H9 (cell line): ENCODE data around the gene GABRB3. TPM values are rescaled to one million over a fixed set of nuclear protein-coding genes. Genes with fewer than 3 reads are reported as not detected.

Experiments
- DNase-seq: peaks from one replicate; pipeline ENCODE4 v3.0.0-alpha.2; 2017
- H2AFZ ChIP-seq: one replicate; pipeline ENCODE4 v1.6.1; 2013; ENCODE audit warnings: mild to moderate bottlenecking, low read length, control low read depth, moderate library complexity
- H2AK5ac ChIP-seq: 2 replicates; pipeline ENCODE4 v1.6.1; 2013; ENCODE audit warnings: low read length, control low read depth, mixed read lengths; ENCODE audit not compliant: insufficient read length
- H2BK120ac ChIP-seq: one replicate; pipeline ENCODE4 v1.6.1; 2013; ENCODE audit warnings: low read depth, mild to moderate bottlenecking, low read length, control low read depth, inconsistent platforms; ENCODE audit not compliant: poor library complexity, severe bottlenecking
- H2BK12ac ChIP-seq: 2 replicates; pipeline ENCODE4 v1.6.1; 2013; ENCODE audit warnings: low read length, control low read depth, mixed read lengths, low read depth; ENCODE audit not compliant: insufficient read length
- H2BK15ac ChIP-seq: 2 replicates; pipeline ENCODE4 v1.6.1; 2013; ENCODE audit warnings: low read depth, low read length, control low read depth
- H2BK20ac ChIP-seq: one replicate; pipeline ENCODE4 v1.6.1; 2013; ENCODE audit warnings: low read depth, mild to moderate bottlenecking, low read length, control low read depth, inconsistent platforms; ENCODE audit not compliant: poor library complexity, severe bottlenecking
- H2BK5ac ChIP-seq: 2 replicates; pipeline ENCODE4 v1.6.1; 2013; ENCODE audit warnings: low read length, control low read depth, mixed read lengths; ENCODE audit not compliant: insufficient read length
- H3K14ac ChIP-seq: 2 replicates; pipeline ENCODE4 v1.6.1; 2013; ENCODE audit warnings: low read length, control low read depth; ENCODE audit not compliant: insufficient read depth
- H3K18ac ChIP-seq: 2 replicates; pipeline ENCODE4 v1.6.1; 2013; ENCODE audit warnings: low read depth, mild to moderate bottlenecking, mixed read lengths, low read length, control low read depth; ENCODE audit not compliant: insufficient read length
- H3K23ac ChIP-seq: 2 replicates; pipeline ENCODE4 v1.6.1; 2013; ENCODE audit warnings: low read length, control low read depth, mixed read lengths, low read depth; ENCODE audit not compliant: insufficient read length
- H3K23me2 ChIP-seq: 2 replicates; pipeline ENCODE4 v1.6.1; 2013; ENCODE audit warnings: low read depth, mild to moderate bottlenecking, mixed read lengths, low read length, control low read depth; ENCODE audit not compliant: insufficient read length, poor library complexity, severe bottlenecking
- H3K27ac ChIP-seq: 2 replicates; pipeline ENCODE4 v1.5.1; 2013; ENCODE audit warnings: low read length, control low read depth, mixed read lengths, low read depth; ENCODE audit not compliant: insufficient read length
- H3K27me3 ChIP-seq: 2 replicates; pipeline ENCODE4 v1.6.1; 2013; ENCODE audit warnings: low read length, control low read depth, inconsistent platforms; ENCODE audit not compliant: insufficient read depth
- H3K4ac ChIP-seq: 2 replicates; pipeline ENCODE4 v1.6.1; 2013; ENCODE audit warnings: low read depth, mild to moderate bottlenecking, control low read depth, inconsistent platforms, low read length, moderate library complexity
- H3K4me1 ChIP-seq: 2 replicates; pipeline ENCODE4 v1.6.1; 2013; ENCODE audit warnings: low read length, control low read depth, inconsistent platforms; ENCODE audit not compliant: insufficient read depth
- H3K4me2 ChIP-seq: 2 replicates; pipeline ENCODE4 v1.6.1; 2013; ENCODE audit warnings: low read length, control low read depth, mixed read lengths; ENCODE audit not compliant: insufficient read length, insufficient read depth
- H3K56ac ChIP-seq: 2 replicates; pipeline ENCODE4 v1.6.1; 2013; ENCODE audit warnings: low read depth, mild to moderate bottlenecking, mixed read lengths, low read length, control low read depth; ENCODE audit not compliant: insufficient read length
- H3K79me1 ChIP-seq: 2 replicates; pipeline ENCODE4 v1.6.1; 2013; ENCODE audit warnings: low read depth, mild to moderate bottlenecking, moderate library complexity, low read length, control low read depth, inconsistent platforms; ENCODE audit not compliant: insufficient read depth, poor library complexity, severe bottlenecking
- H3K79me2 ChIP-seq: 2 replicates; pipeline ENCODE4 v1.6.1; 2013; ENCODE audit warnings: low read length, control low read depth, inconsistent platforms; ENCODE audit not compliant: insufficient read depth
- H3K9ac ChIP-seq: 2 replicates; pipeline ENCODE4 v1.6.1; 2013; ENCODE audit warnings: low read length, control low read depth, mixed read lengths; ENCODE audit not compliant: insufficient read length; ENCODE audit errors: extremely low read depth
- H3K9me3 ChIP-seq: one replicate; pipeline ENCODE4 v1.6.1; 2013; ENCODE audit warnings: low read depth, low read length, inconsistent platforms; ENCODE audit not compliant: control insufficient read depth
- H3T11ph ChIP-seq: one replicate; pipeline ENCODE4 v1.6.1; 2013; ENCODE audit warnings: mild to moderate bottlenecking, low read length, control low read depth, inconsistent platforms
- H4K20me1 ChIP-seq: one replicate; pipeline ENCODE4 v1.6.1; 2013; ENCODE audit not compliant: control insufficient read depth, insufficient read length, insufficient read depth
- H4K5ac ChIP-seq: 2 replicates; pipeline ENCODE4 v1.6.1; 2013; ENCODE audit warnings: low read depth, mild to moderate bottlenecking, mixed read lengths, low read length, control low read depth; ENCODE audit not compliant: insufficient read length
- H4K8ac ChIP-seq: replicated peaks from 2 replicates; pipeline ENCODE4 v1.6.1; 2013; ENCODE audit warnings: low read length, control low read depth, mixed read lengths, low read depth; ENCODE audit not compliant: insufficient read length
- H4K91ac ChIP-seq: 2 replicates; pipeline ENCODE4 v1.6.1; 2013; ENCODE audit warnings: low read depth, mild to moderate bottlenecking, moderate library complexity, mixed read lengths, low read length, control low read depth; ENCODE audit not compliant: insufficient read length
- H3K27ac Mint-ChIP-seq, 3 experiments: 2 replicates in 2 of 3; 3 replicates in 1 of 3; pipeline ENCODE4 v1.8.0; 2020 to 2021; ENCODE audit warnings: mixed read lengths in 3 of 3, mild to moderate bottlenecking in 1 of 3, moderate library complexity in 1 of 3
- H3K27me3 Mint-ChIP-seq: 2 replicates; pipeline ENCODE4 v1.8.0; 2021; ENCODE audit warnings: low read depth, mild to moderate bottlenecking, moderate library complexity, mixed read lengths
- H3K36me3 Mint-ChIP-seq, 3 experiments: 2 replicates in 2 of 3; 3 replicates in 1 of 3; pipeline ENCODE4 v1.8.0; 2020 to 2021; ENCODE audit warnings: low read depth in 3 of 3, mixed read lengths in 3 of 3; ENCODE audit not compliant: insufficient read depth in 1 of 3
- H3K4me1 Mint-ChIP-seq, 2 experiments: 2 replicates each; pipeline ENCODE4 v1.8.0; 2020; ENCODE audit warnings: mixed read lengths in 2 of 2
- H3K4me3 Mint-ChIP-seq, 2 experiments: 2 replicates in 1 of 2; 3 replicates in 1 of 2; pipeline ENCODE4 v1.8.0; 2020 to 2021; ENCODE audit warnings: mild to moderate bottlenecking in 2 of 2, mixed read lengths in 2 of 2, moderate library complexity in 1 of 2
- H3K9me3 Mint-ChIP-seq, 2 experiments: 2 replicates in 1 of 2; 3 replicates in 1 of 2; pipeline ENCODE4 v1.8.0; 2020; ENCODE audit warnings: mild to moderate bottlenecking in 2 of 2, mixed read lengths in 2 of 2, moderate library complexity in 1 of 2
- CTCF ChIP-seq: fragments of 200-600 bp; sonication (generic); conservative IDR thresholded peaks from 3 replicates; pipeline ENCODE4 v1.8.0; 2021; ENCODE audit warnings: antibody characterized with exemption, mild to moderate bottlenecking
- WGBS: extraction: QIAGEN DNeasy Blood & Tissue Kit; methylation state at CpG from one replicate; pipeline ENCODE4 v1.1.7; 2013; ENCODE audit warnings: missing lambda C conversion rate, low lambda C conversion rate, mixed read lengths; ENCODE audit not compliant: insufficient read length; ENCODE audit errors: extremely low coverage; 5-methylcytosine and 5-hydroxymethylcytosine counted together
- total RNA-seq: library from RNA; stranded (reverse); gene quantifications from 2 replicates; pipeline ENCODE4 v1.2.1, GENCODE V29; 2021

Gene GABRB3
- total RNA-seq, 1 experiment from 2014 or later = 98.2 TPM

- no peak overlapping the region for H2BK5ac ChIP-seq
- no peak overlapping the region for H3K4me3 Mint-ChIP-seq
- no peaks in the 10 kb centered on the region for H3K4me1 ChIP-seq
- H3K27me3 ChIP-seq = no peaks in the 10 kb centered on the region
- no peak overlapping the region for H3K14ac ChIP-seq
- H2BK20ac ChIP-seq = no peak overlapping the region
- no CpG with 5 or more reads among the region's 5 CpGs for WGBS
- no peak for TF ChIP-seq CTCF
- H3K23ac ChIP-seq = no peak overlapping the region
- no peak overlapping the region for H3T11ph ChIP-seq
- no peak overlapping the region for H3K4me2 ChIP-seq
- H3K18ac ChIP-seq = no peak overlapping the region
- no peaks in the 10 kb centered on the region for H4K20me1 ChIP-seq
- no peaks in the 10 kb centered on the region for H3K79me2 ChIP-seq
- H3K56ac ChIP-seq = no peak overlapping the region
- no peaks in the 10 kb centered on the region for H3K4me1 Mint-ChIP-seq
- H3K9ac ChIP-seq = no peak overlapping the region
- no peaks in the 10 kb centered on the region for H3K27me3 Mint-ChIP-seq
- no peak for DNase-seq
- H4K8ac ChIP-seq = no peak overlapping the region
- no peaks in the 10 kb centered on the region for H3K23me2 ChIP-seq
- H4K5ac ChIP-seq = no peak overlapping the region
- no peak overlapping the region for H3K27ac ChIP-seq
- H3K79me1 ChIP-seq = no peaks in the 10 kb centered on the region
- H3K36me3 Mint-ChIP-seq = peaks cover 41 to 60% (median 44%) of the 10 kb centered on the region in 3 experiments
- no peak overlapping the region for H2BK12ac ChIP-seq
- no peak overlapping the region for H3K4ac ChIP-seq
- H2AK5ac ChIP-seq = no peak overlapping the region
- H3K27ac Mint-ChIP-seq = no peak overlapping the region
- H3K9me3 Mint-ChIP-seq = peaks cover 0 to 5% of the 10 kb centered on the region in 2 experiments; a peak in 2 of 5 replicates
- H4K91ac ChIP-seq = no peak overlapping the region
- H2AFZ ChIP-seq = no peak overlapping the region
- H2BK120ac ChIP-seq = no peak overlapping the region
- no peaks in the 10 kb centered on the region for H3K9me3 ChIP-seq
- H2BK15ac ChIP-seq = no peak overlapping the region
These were observed 201.5 kb downstream of the GABRB3 start for GRCh38 chr15:26571346-26571745.
